SIG-M5 (cell line): ENCODE results near the gene LIMS2.

ENCODE experiments used
- DNase-seq: peaks from one replicate; lab custom pipeline; 2025; lab: John Stamatoyannopoulos, UW

The LIMS2 gene

DNA sequence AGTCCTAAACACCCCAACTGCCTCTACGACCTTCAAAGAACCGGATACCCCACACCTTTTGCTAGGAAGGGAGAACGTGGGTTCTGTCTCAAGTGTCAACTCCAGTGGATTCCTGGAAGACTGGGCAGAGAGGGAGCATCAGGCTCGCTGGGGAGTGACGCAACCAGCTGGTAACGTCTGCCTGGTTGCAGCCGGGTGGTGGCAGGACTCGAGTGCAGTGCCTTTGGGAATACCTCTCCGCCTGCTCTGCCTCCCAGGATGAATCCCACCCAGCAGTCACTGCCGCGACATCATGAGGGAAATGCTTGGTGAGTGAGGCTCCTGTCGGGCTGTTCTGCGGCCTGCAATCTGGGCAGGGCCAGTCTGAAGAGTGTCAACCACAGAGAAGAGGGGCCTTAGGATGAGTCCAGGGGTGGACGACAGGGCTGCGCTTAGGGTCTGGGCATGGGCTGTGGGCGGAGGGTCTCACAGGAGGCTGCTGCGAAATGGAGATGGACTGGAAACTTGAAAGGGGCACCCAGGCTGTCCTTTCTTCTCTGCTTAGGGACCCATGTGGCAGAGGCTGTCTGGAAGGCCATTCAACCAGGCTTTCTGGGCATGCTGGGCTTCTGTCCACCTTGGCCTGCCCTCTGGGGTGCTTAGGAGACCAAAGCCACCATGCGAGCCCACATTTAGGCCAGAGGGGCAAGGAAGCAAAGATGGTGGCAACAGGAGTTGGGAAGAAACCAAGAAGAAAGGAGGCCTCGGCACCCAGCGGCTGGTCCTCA is 16.5 kb downstream of the LIMS2 start:
- no peak for DNase-seq

DNA sequence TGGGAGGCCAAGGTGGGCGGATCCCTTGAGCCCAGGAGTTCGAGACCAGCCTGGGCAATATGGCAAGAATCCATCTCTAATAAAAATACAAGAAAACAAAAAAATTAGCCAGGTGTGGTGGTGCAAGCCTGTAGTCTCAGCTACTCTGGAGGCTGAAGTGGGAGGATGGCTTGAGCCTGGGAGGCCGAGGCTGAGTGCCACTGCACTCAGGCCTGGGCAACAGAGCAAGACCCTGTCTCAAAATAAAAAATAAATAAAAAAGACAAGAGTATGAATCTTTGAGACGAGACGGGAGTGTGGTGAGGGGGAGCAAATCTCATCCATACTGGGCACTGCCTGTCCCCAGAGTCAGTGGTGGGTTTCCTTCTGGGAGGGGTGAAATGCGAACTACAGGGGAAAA is 17.2 kb downstream of the LIMS2 start:
- no peak for DNase-seq

DNA sequence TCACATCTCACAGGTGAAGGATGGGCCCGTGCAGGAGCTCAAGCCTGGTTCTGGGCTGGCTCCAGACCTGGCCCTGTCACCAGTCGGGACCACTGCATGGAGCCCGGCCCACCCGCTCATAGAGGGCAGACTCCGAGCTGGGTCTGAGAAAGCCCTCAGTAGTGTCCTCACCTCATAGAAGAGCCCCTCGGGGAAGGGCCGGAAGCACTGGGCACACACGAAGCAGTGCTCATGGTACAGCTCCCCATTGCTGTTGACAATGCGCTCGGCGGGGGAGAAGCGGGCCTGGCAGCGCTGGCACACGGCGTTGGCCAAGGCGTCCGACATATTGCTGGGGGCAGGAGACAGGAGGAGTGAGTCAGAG is 18.1 kb downstream of the LIMS2 start:
- no peak for DNase-seq

DNA sequence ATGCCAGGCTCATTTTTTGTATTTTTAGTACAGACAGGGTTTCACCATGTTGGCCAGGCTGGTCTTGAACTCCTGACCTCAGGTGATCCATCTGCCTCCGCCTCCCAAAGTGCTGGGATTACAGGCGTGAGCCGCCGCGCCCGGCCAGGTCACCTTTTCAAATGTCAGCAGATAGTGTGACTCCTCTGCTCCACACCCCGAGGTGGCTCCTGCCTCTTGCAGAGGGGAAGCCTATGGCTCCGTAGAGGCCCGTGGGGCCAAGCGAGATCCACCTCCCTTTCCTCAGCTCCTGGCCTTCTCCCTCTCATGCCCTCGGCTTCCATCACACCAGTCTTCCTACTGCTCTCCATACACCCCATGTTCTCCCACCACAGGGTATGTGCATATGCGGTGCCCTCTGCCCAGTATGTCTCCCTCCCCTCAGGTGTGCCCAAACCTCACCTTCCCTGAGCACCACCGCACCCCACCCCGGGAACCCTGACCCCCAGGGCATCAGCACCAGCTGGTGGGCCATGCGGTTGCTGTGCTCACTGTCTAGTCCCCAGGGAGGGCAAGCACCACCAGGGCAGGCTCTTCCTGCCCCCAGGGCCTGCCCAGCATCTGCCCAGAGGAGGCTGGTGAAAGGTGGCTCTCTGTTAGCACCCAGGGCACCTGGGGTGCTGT is 18.6 kb downstream of the LIMS2 start:
- no peak for DNase-seq

DNA sequence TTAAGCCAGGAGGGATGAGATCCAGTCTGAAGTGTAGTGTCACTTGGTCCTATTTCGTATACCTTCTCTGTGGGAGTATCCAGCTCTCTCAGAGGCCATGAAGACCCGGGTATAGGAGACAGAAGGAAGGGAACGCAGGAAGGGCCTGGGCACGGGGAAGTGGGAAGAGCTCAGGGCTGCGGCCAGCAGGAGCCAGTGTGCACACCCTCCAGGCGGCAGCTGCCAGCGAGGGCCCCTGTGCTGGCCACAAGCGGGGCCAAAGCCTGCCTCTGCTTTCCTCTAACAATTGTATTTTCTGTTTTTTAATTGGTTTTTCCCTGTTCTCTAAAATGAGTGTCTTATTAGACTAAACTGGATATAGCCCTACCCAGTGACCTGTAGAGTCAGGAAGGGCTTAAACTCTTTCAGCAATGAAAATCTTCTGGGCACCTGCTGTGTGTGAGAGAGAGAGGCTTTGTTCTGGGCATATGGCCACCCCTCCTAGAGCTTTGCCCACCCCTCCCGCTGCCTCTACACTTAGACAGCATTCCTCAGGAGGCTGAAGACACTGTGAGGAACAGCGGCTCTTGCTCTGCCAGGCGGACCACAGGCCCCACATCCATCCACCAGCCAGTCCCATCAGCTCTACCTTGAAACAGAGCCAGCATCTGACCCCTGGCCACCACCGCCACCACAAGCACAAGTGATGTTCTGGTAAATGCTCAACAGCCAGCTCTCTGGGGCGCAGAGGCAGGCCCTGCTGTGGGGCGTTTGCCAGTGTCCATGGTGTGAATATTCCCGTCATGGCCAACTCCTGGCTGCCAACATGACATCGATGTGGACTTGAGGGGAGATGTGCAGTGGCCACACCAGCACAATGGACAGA is 19.9 kb downstream of the LIMS2 start:
- DNase-seq: no peak

DNA sequence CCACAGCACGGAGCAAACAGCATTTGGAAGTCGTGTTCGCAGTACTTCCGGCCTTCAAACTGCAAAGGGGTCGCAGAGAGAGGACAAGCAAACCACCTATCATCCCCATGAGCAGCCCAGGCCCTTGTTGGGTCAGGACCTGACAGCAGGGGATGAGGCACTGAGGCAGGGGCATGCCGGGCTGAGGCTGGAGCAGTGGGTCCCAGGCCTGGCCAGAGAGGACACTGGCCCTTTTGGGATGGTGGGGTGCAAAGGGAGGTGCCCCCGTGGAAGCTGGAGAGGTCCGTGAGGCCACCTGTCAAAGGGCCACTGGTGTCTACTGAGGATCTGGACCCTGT is 20.5 kb downstream of the LIMS2 start:
- DNase-seq: no peak

DNA sequence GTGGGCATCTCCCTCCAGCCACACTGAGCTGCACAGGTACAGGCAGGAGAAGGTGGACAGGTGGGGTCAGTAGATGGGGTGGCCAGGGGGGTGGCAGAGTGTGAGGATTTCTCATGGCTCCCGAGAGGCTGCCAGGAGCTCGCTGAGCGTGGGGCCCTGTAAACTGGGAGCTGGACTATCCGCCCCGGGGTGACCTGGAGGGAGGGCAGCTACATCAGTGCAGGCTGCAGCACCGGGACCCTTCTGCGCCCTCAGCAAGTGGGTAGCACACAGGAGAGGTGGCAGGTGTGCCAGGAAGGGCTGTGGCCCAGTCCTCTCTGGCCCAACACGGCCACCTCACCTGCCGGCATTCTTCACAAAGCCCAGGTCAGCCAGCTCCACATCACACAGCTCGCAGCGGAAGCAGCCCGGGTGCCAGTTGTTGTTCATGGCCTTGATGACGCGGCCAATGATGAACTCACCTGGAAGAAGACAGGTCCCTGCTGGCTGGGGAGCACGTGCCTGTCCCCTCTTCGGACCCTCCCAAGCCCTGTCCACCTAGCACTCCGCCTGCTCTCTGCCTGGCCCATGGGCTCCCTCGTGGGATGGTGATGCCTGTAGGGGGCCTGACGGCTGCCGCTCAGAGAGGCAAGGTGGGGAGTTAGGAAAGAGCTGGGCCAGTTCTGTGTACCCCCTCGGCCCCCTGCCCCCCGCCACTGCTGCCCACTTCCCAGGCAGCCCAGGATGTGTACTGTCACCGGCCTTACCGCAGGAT is 21.1 kb downstream of the LIMS2 start:
- no peak for DNase-seq

DNA sequence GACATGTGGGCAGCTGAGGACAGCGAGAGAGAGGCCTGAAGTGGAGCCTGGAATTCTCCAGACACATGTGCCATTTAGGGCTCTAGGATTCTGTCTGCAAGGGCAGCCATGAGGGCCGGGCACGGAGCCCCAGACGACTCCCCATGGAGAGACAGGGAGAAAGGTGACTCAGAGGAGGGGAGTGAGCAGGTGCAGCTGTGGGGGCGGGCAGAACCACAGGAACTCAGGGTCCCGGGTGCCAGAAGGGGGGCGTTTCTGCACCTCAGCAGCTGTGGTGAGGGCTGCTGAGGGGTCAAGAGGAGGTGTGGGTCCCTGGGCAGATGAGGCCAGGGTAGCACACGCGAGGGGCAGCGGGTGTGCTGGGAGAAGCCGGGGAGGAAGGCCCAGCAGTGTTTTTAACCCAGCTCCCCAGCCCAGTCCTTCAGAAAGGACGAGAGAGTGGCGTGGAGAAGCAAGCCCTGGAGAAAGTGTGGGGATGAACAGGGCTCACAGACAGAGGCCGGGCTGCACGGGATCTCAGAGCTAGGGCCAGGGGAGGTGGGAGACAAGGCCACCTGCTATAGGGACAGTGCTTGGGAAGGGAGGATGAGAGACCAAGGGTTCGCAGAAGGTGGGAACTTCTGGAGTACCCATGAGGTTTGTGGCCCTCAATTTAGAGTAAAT is 21.8 kb downstream of the LIMS2 start:
- no peak for DNase-seq

DNA sequence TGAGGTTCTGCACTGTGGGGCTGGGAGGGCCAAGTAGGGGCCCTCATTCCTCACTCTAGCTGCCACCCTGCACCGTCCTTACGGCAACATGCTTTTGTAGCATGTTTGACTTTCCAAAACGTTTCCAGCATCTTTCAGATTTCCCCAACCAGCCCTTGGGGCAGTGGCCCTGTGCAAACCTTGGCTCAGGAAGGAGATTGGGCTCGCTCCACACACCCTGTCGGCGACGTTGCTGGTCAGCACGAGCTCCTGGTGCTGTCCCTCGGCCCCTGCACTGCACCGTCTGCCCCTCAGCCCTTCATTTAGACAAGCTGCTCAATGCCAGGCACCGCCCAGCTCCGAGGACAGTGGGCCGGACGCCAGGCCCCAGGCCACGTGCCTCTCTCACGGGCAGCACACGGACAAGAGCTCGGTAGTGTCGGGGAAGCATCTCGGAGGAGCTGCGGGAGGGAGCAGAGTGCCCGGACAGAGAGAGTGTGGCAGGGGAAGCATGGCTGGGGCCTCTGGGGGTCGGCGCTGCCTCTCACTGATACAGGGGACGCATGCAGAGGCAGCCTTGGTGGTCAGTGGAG is 22.5 kb downstream of the LIMS2 start:
- no peak for DNase-seq

DNA sequence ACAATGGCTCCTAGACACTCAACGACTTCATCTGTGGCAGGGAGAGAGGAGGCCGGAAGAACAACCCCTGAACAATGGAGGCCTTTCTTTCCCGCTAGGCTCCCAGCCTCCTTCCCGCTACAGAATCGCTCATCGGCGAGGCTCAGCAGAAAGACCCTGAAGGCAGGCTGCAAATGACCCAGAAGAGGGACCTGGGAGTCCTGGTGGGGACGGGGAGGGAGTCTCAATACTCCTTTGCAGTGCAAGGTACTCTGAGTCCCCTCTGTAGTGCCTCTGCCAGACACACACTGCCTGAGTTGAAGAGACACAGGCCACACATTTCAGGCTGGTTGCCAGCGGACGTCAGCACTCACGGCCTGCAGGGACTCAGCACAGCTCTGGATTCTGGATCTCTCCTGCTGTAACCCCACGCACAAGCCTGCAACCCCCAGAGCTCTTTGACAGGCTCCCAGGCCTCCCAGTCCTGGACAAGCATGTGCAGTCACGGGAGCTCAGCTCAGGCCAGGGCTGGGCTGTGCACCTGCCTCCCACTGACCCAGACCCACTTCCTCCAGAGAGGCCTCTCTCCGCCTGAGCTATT is 23.3 kb downstream of the LIMS2 start:
- DNase-seq: no peak

DNA sequence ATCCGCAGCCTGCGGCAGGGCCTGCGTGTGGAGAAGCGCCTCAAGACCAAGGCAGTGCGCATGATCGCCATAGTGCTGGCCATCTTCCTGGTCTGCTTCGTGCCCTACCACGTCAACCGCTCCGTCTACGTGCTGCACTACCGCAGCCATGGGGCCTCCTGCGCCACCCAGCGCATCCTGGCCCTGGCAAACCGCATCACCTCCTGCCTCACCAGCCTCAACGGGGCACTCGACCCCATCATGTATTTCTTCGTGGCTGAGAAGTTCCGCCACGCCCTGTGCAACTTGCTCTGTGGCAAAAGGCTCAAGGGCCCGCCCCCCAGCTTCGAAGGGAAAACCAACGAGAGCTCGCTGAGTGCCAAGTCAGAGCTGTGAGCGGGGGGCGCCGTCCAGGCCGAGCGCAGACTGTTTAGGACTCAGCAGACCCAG is 23.9 kb downstream of the LIMS2 start:
- no peak for DNase-seq

DNA sequence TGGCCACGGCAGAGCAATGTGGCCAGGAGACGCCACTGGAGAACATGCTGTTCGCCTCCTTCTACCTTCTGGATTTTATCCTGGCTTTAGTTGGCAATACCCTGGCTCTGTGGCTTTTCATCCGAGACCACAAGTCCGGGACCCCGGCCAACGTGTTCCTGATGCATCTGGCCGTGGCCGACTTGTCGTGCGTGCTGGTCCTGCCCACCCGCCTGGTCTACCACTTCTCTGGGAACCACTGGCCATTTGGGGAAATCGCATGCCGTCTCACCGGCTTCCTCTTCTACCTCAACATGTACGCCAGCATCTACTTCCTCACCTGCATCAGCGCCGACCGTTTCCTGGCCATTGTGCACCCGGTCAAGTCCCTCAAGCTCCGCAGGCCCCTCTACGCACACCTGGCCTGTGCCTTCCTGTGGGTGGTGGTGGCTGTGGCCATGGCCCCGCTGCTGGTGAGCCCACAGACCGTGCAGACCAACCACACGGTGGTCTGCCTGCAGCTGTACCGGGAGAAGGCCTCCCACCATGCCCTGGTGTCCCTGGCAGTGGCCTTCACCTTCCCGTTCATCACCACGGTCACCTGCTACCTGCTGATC is 24.4 kb downstream of the LIMS2 start:
- DNase-seq: no peak

DNA sequence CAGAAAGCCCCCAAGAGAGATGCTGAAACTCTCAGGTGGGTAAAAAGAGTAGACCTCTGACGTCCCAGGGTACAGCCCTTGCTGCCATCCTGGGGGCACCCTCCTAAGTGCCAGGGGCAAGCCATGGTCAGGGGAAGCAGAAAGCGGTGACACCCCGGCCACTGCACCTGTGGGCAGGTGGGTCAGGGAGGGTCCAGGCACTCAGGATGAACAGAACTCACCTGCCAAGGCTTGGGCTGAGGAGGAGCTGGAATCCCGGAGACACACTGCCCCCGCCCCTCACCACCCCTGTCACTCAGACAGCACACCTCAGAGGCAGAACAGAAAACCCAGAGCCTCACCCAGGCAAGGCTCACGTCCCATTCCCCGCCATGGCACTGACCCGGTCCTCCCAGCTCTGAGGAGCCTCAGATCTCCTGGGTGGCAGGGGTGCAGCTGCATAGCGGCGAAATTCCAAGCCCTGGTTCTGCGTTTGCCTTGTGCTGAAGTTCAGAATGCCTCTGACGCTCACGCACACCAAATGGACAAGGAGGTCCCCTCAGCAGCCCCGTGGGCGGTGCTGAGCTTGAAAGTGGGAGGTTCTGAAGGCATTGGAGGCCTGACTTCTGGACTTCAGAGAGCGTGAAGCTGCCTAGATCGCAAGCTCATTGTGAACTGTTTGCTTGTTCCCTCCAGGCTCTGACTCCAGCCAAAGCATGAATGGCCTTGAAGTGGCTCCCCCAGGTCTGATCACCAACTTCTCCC is 25.1 kb downstream of the LIMS2 start:
- DNase-seq: no peak

DNA sequence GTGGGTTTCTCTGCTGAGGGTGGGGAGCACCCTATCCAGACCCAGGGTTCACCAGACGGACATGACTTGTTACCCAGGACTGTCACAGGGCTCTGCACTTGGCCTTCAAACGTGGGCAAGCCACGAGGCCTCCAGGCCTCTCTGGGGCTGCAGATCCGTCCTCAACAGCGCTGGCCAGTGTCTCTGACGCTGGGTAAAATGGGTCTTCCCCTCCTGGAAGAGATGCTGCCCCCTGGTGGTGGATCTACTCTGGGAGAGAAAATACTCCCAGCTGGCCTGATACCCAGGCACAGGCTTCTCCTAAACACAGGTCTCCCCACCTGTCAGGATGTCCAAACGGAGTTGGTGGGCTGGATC is 25.7 kb downstream of the LIMS2 start:
- no peak for DNase-seq

DNA sequence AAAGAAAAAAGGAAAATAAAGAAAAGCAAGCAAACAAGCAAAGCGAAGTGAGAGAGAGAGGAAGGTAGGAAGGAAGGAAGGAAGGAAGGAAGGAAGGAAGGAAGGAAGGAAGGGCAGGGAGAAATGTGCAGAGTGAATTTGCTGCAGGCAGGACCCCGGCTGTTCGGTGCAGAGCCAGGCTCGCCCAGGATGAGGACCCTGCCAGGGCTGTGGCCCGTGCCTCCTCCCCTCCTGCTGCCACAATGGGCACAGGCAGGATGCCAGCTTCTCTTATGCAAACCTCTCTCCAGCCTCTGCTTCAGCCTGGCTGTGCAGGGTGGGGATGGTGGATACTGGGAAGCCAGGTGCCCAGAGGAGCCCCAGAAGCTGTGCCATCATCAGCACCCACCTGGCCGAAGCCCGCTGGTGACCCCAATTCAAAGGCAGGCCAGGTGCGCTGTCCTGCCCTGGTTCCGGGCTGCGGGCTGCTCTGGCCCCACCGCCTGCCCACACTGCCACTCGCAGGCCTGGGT is 26.2 kb downstream of the LIMS2 start:
- DNase-seq: no peak

DNA sequence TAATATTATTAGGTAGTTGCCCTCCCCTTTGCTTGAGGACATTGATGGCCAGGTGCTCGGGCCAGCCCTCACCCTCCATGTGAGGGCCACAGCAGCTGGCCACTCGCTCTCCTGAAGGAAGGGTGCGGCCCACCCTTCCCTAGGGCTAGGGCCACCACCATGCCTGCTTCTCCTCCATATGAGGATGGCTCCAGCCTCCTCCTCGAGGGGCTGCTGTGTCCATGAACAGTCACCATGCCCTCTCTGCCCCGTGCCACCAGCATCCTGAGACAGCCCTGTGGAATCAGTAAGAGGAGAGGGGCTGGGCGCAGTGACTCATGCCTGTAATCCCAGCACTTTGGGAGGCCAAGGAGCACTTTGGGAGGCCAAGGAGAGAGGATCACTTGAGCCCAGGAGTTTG is 27.0 kb downstream of the LIMS2 start:
- DNase-seq: no peak

DNA sequence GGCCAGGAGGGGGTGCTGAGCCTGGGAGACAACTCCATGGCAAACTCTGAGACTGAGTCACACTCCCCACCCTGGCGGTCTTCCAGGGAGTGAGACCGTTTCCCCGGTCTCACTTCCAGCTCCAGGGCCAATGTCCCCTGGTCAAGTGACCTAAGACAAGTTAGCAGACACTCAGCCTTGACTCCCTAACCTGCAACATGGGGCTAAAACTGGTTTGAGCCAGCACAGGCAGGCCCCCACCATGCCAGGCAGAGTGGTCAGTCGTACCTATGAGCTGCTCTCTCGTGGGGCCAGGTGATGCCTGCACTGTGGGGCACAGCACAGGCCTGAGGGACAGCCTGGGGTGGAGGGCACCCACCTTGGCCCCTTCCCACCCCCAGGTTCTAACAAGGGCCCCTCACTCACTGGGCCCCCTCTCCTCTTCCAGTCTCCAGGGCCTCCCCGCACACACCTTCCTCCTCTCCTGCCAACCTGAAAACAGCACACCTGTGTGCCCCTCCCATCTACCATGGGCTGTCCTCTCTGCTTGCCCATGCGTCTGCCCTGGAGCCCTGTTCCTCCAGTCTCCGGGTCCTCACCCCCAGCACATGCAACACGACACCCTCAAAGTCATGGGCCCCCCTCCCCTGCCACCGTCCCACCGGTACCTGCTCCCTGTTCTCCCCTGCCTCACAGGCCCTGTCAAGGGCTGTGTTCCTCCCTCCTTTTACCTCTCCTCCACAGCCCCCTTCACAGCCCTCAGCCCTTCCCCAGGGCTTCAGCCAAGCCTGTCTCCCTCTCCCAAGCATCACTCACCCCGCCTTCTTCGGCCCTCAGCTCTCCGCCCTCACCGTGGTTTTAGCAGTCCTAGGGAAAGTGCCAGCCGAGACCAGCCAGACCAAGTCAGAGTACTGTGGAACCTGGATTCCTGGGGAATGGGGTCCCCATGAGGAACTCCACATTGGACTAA is 27.8 kb downstream of the LIMS2 start:
- DNase-seq: no peak

DNA sequence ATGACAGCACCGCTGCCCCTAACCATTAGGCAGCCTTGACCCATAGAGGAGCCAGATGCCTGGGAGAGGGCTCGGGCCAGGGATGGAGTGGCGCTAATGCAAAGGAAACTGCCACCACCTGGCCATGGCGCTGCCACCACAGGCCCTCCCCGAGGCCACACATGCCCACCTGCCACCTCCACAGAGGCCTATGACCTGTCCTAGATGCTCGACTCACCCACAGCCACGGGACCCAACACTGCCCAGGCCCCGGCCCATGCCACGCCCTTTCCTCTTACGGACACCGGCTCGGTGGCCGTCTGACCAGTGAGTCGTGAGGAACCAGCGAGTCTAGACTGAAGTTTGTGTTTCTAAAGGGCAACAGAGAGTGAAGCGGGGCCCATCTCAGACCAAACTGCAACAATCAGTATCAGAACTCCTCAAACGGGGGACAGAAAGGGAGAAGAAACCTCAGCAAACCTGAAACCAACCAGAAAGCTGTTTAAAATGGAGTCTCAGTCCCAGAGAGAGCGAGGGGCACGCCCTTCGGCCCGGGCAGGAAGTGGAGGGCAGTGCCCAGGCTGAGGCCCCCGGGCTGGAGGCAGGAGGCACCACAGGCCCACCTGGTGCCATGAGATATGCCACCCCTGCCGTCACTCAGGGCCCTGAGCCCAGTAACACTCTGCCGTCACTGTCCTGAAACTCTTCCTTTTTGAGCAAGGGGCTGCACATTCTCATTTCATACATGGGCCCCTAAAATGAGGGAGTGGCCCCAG is 28.7 kb downstream of the LIMS2 start:
- DNase-seq: no peak
